HCT116 (cell line): ENCODE measurements around the gene ZNF8. TPM values are rescaled to one million over a fixed set of nuclear protein-coding genes. Genes with fewer than 3 reads are reported as not detected.

Experiments
- ATAC-seq: fragments of 200-7000 bp; cut with Tn5 transposase; 2 replicates; pipeline ENCODE4 v1.9.1; 2020; ENCODE audit warnings: mild to moderate bottlenecking, moderate library complexity
- Bru-seq: library from RNA; stranded (reverse); fragments of 400-500 nt; gene quantifications from one replicate; lab custom pipeline; 2021; lab: Mats Ljungman, UMichigan
- BruChase-seq, 2 experiments: library from RNA; stranded (reverse); fragments of 400-500 nt; gene quantifications; one replicate each; lab custom pipeline; 2021; lab: Mats Ljungman, UMichigan
- BruUV-seq: library from RNA; stranded (reverse); fragments of 400-500 nt; replicated peaks from 2 replicates; lab custom pipeline; 2021; lab: Mats Ljungman, UMichigan
- CTCF ChIA-PET: fragments of 300-600 bp; sonication (Branson Sonifier 250); formaldehyde crosslinking; loops from one replicate; lab custom pipeline; 2021; ENCODE audit warnings: antibody characterized with exemption; lab: Charles Lee
- POLR2A ChIA-PET: fragments of 300-600, 350-600 bp; sonication (Branson Sonifier 250); formaldehyde crosslinking; loops from one replicate; lab custom pipeline; 2021; ENCODE audit warnings: antibody characterized with exemption; lab: Charles Lee
- RAD21 ChIA-PET, 2 experiments: fragments of 300-600 bp; sonication (Branson Sonifier 250); formaldehyde crosslinking; loops; one replicate each; lab custom pipeline; 2023; ENCODE audit warnings: low total read pairs in 2 of 2; ENCODE audit not compliant: uncharacterized antibody in 2 of 2, unreplicated experiment in 2 of 2, low non-redundant PET in 1 of 2; lab: Charles Lee
- DNase-seq: peaks from one replicate; pipeline ENCODE4 v3.0.0-alpha.2; 2010; ENCODE audit warnings: low read depth, low spot score
- H2AFZ ChIP-seq: fragments of 200-600 bp; shearing (Covaris generic), sonication (generic); 2 replicates; pipeline ENCODE4 v1.6.1; 2017; ENCODE audit warnings: low read depth, mixed run types, mixed read lengths, antibody characterized with exemption, low read length; ENCODE audit not compliant: poor library complexity, severe bottlenecking
- H3K27ac ChIP-seq: 2 replicates; pipeline ENCODE4 v1.5.1; 2012; ENCODE audit warnings: low read depth, low read length
- H3K27me3 ChIP-seq: fragments of 200-600 bp; sonication (generic); 2 replicates; pipeline ENCODE4 v1.6.1; 2016; ENCODE audit warnings: mixed run types, low read length, mixed read lengths; ENCODE audit not compliant: insufficient read depth
- H3K36me3 ChIP-seq, 2 experiments: fragments of 200-500 bp in 1 of 2; fragments of 200-600 bp in 1 of 2; sonication (Bioruptor generic) in 1 of 2; sonication (generic) in 1 of 2; 2 replicates each; pipeline versions ENCODE4 v1.5.1 to v1.6.1; 2014 to 2016; ENCODE audit warnings: low read length in 2 of 2, inconsistent platforms in 1 of 2, mixed read lengths in 1 of 2, mixed run types in 1 of 2; ENCODE audit not compliant: insufficient read depth in 2 of 2, control insufficient read depth in 1 of 2
- H3K4me1 ChIP-seq, 2 experiments: fragments of 200-600 bp in 1 of 2; sonication (generic) in 1 of 2; 2 replicates each; pipeline versions ENCODE4 v1.5.1 to v1.6.1; 2012 to 2017; ENCODE audit warnings: low read length in 2 of 2, inconsistent platforms in 1 of 2, mild to moderate bottlenecking in 1 of 2, mixed read lengths in 1 of 2, mixed run types in 1 of 2, moderate library complexity in 1 of 2; ENCODE audit not compliant: insufficient read depth in 2 of 2, control insufficient read depth in 1 of 2
- H3K4me2 ChIP-seq: fragments of 200-600 bp; sonication (generic); 2 replicates; pipeline ENCODE4 v1.6.1; 2017; ENCODE audit warnings: mixed run types, low read length, mixed read lengths
- H3K4me3 ChIP-seq, 2 experiments: fragments of 200-600 bp in 1 of 2; sonication (generic) in 1 of 2; replicated peaks in 1 of 2; 2 replicates each; pipeline ENCODE4 v1.5.1; 2011 to 2016; ENCODE audit warnings: low read length in 2 of 2, control low read depth in 1 of 2, low read depth in 1 of 2, mild to moderate bottlenecking in 1 of 2, mixed read lengths in 1 of 2, mixed run types in 1 of 2
- H3K79me2 ChIP-seq: fragments of 200-600 bp; sonication (generic); 2 replicates; pipeline ENCODE4 v1.6.1; 2017; ENCODE audit warnings: mild to moderate bottlenecking, mixed run types, low read length, moderate library complexity, mixed read lengths; ENCODE audit not compliant: insufficient read depth
- H3K9ac ChIP-seq: fragments of 200-600 bp; sonication (generic); 2 replicates; pipeline ENCODE4 v1.6.1; 2016; ENCODE audit warnings: low read length, mixed read lengths
- H3K9me2 ChIP-seq: fragments of 200-600 bp; sonication (generic), shearing (Covaris generic); 2 replicates; pipeline ENCODE4 v1.6.1; 2017; ENCODE audit warnings: mixed run types, mild to moderate bottlenecking, moderate library complexity; ENCODE audit not compliant: insufficient read depth
- H3K9me3 ChIP-seq, 2 experiments: fragments of 200-500 bp in 1 of 2; fragments of 200-600 bp in 1 of 2; sonication (Bioruptor generic) in 1 of 2; sonication (generic) in 1 of 2; 2 replicates each; pipeline ENCODE4 v1.6.1; 2014 to 2017; ENCODE audit warnings: low read length in 2 of 2, mixed read lengths in 2 of 2, inconsistent platforms in 1 of 2, low read depth in 1 of 2, mild to moderate bottlenecking in 1 of 2, mixed run types in 1 of 2, moderate library complexity in 1 of 2; ENCODE audit not compliant: control insufficient read depth in 1 of 2, insufficient read depth in 1 of 2
- H4K20me1 ChIP-seq: fragments of 200-600 bp; sonication (generic), shearing (Covaris generic); 2 replicates; pipeline ENCODE4 v1.6.1; 2017; ENCODE audit warnings: mixed run types, mild to moderate bottlenecking, moderate library complexity; ENCODE audit not compliant: insufficient read depth
- CBX3 ChIP-seq: IDR thresholded peaks from 2 replicates; pipeline ENCODE4 v1.6.1; 2012; ENCODE audit warnings: low read depth
- CEBPB ChIP-seq: IDR thresholded peaks from 2 replicates; pipeline ENCODE4 v1.6.1; 2012; ENCODE audit warnings: low read depth
- EGR1 ChIP-seq: IDR thresholded peaks from 2 replicates; pipeline ENCODE4 v1.6.1; 2012; ENCODE audit warnings: low read depth
- ELF1 ChIP-seq: IDR thresholded peaks from 2 replicates; pipeline ENCODE4 v1.6.1; 2012; ENCODE audit warnings: low read depth, borderline replicate concordance
- POLR2AphosphoS5 ChIP-seq: IDR thresholded peaks from 2 replicates; pipeline ENCODE4 v1.6.1; 2011; ENCODE audit warnings: mild to moderate bottlenecking, low read depth, low read length, moderate library complexity
- SP1 ChIP-seq: IDR thresholded peaks from 2 replicates; pipeline ENCODE4 v1.6.1; 2012; ENCODE audit warnings: low read depth
- YY1 ChIP-seq: IDR thresholded peaks from 2 replicates; pipeline ENCODE4 v1.6.1; 2011; ENCODE audit warnings: low read length, low read depth, moderate library complexity, mild to moderate bottlenecking; ENCODE audit not compliant: insufficient replicate concordance; ENCODE audit errors: extremely low read depth
- ZFX ChIP-seq: fragments of 450-650 bp; IDR thresholded peaks from 2 replicates; pipeline ENCODE4 v1.6.1; 2017
- intact Hi-C: fragments of 100-400 bp; cut with micrococcal nuclease; formaldehyde crosslinking; loops from 2 replicates; pipeline ENCODE4 v1.10.0; 2022
- long read RNA-seq: library from polyadenylated mRNA; unstranded; transcript quantifications from one replicate; pipeline ENCODE4 v2.0.0, GENCODE V29; 2021; ENCODE audit not compliant: unreplicated experiment
- polyA plus RNA-seq: library from polyadenylated mRNA; unstranded; fragments of >200 nt; gene quantifications from 2 replicates; pipeline ENCODE4 v1.2.1, GENCODE V29; 2012; ENCODE audit warnings: missing spikeins
- total RNA-seq: library from RNA; stranded (reverse); gene quantifications from one replicate; pipeline ENCODE4 v1.2.1, GENCODE V29; 2021; ENCODE audit not compliant: unreplicated experiment
- TF ChIP-seq, protein P1 (sequence below): IDR thresholded peaks from 2 replicates; pipeline ENCODE4 v1.6.1; 2012

The ZNF8 gene
- 6.4 TPM for total RNA-seq
- polyA plus RNA-seq: 2.6 and 3.4 TPM in 2 replicates
- percentile 70 among the genes with signal in this experiment for Bru-seq, nascent RNA
- BruChase-seq, experiment 1, labeled RNA remaining after a 6-hour chase: percentile 89 among the genes with signal in this experiment
- percentile 96 among the genes with signal in this experiment for BruChase-seq, experiment 2, labeled RNA remaining after a 2-hour chase
- long read RNA-seq, full-length matches to known transcripts: 2 of 4 reads
- long read RNA-seq, partial matches to known transcripts: 0 of 4 reads
- long read RNA-seq, other reads (novel, unspliced or antisense): 2 of 4 reads

GRCh38 chr19:58278541-58279041 is at the start of gene ZNF8:
TSS of gene ZNF8 (plus strand) at chr19:58278955. CDS start at chr19:58279082, 127 bp downstream.
- peak; percentile 95 for DNase-seq
- BruUV-seq: no TSS peak
- no peaks in the 10 kb centered on the region for H3K9me2 ChIP-seq
- intact Hi-C loops: no loop called here
- peak within 1 kb of the TSS; percentile 74 for H3K27ac ChIP-seq
- peak within 1 kb of the TSS; percentile 83 for H3K9ac ChIP-seq
- peak within 1 kb of the TSS; percentile 87 for H3K4me2 ChIP-seq
- peaks cover 0 to 16% of the 10 kb centered on the region in 2 experiments; a peak in 2 of 4 replicates for H3K9me3 ChIP-seq
- POLR2A ChIA-PET: interaction anchor here (1.5 kb wide), 1 partner anchor 95 kb away, joined by 4 read pairs; the partner anchor contains the start of gene ZNF274
- TF ChIP-seq CBX3 (no peak), SP1 (peak; percentile 95), ELF1 (no peak), YY1 (peak; percentile 93), POLR2AphosphoS5 (peak; percentile 70; the same call in 1 of the 2 replicates), CEBPB (no peak), ZFX (peak; percentile 27; the same call in 1 of the 2 replicates), EGR1 (peak; percentile 85)
- TF ChIP-seq, protein P1, sequence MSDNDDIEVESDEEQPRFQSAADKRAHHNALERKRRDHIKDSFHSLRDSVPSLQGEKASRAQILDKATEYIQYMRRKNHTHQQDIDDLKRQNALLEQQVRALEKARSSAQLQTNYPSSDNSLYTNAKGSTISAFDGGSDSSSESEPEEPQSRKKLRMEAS: peak; percentile 38
- TF ChIP-seq, all 23 proteins: peak for 6
- peaks cover 2 to 17% of the 10 kb centered on the region in 2 experiments; a peak in 2 of 4 replicates for H3K36me3 ChIP-seq
- peaks cover 37% of the 10 kb centered on the region for H3K79me2 ChIP-seq
- H3K4me1 ChIP-seq: peaks cover 4 to 23% of the 10 kb centered on the region in 2 experiments; a peak in 3 of 4 replicates
- no peak within 1 kb of the TSS for H2AFZ ChIP-seq
- no peaks in the 10 kb centered on the region for H4K20me1 ChIP-seq
- ATAC-seq: peak; percentile 95
- CTCF ChIA-PET: interaction anchor here (0.9 kb wide), 1 partner anchor 50 kb away, joined by 3 read pairs; the partner anchor contains the start of gene ZNF544
- RAD21 ChIA-PET: interaction anchor here (0.6 to 0.8 kb wide), 2 partner anchors 39 to 84 kb away, joined by 3 to 9 read pairs; partner anchors contain the start of gene ZNF497 (in 1 of the 2)
- H3K27me3 ChIP-seq: no peaks in the 10 kb centered on the region
- H3K4me3 ChIP-seq: peak within 1 kb of the TSS; percentile 81 to 83
